Measurements from ENCODE around the gene KLHDC8A.
"Not testable (repeated sequence)": the region's sequence is repeated elsewhere in the genome, so short reads cannot be mapped to it uniquely, and the experiment has no call there.

Gene KLHDC8A

GRCh38 chr1:205298191-205298994 lies 58.3 kb downstream of the KLHDC8A start:
- DNase-seq (ENCODE audit: low read depth in 1 of 2, low spot score in 1 of 2), result no peak

- not testable (repeated sequence) for DNase-seq (ENCODE audit: low read depth in 1 of 2, low spot score in 1 of 2)
Measured at GRCh38 chr1:205297546-205298177, 59.1 kb downstream of the KLHDC8A start.

DNA sequence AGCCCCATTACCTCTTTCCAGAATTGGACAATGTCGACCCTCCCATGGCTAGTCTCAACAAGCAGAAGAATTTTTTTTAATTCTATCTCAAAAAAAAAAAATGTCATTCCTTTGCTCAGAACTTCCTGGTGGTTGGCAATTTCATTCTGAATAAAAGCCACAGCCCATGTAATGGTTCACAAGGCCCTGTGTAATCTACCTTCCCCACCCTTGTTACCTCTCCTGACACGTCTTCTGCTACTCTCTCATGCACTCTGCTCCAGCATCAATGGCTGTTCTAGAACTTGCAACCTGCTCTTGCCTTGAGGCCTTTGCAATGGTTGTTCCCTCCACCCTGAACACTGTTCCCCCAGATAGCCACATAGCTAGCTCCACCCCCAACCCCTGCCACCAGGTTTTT lies 60.6 kb downstream of the KLHDC8A start:
- DNase-seq (ENCODE audit: low read depth in 1 of 2, low spot score in 1 of 2), result no peak

DNA sequence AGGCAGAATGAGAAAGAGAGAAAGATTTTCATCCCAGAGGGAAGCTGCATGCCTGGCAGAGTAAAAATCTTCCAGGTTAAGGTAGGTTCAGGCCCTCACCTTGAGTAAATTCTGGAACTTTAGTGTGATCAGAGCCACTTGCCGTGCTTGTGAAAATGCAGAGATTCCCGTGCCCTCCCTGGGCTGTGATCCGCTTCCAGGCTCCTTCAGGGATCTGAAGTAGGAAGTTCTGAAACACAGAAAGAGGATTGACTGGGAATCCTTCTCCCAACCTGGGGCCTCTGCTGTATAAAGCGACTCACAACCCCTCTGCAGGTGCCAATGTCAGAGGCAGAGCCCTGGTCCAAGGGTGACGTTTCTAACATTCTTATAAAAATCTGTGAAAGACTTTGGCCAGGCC lies 61.8 kb downstream of the KLHDC8A start:
- DNase-seq (ENCODE audit: low read depth in 1 of 2, low spot score in 1 of 2), result no peak

GRCh38 chr1:205294175-205294917 lies 62.4 kb downstream of the KLHDC8A start:
- no peak for DNase-seq (ENCODE audit: low read depth in 1 of 2, low spot score in 1 of 2)

DNA sequence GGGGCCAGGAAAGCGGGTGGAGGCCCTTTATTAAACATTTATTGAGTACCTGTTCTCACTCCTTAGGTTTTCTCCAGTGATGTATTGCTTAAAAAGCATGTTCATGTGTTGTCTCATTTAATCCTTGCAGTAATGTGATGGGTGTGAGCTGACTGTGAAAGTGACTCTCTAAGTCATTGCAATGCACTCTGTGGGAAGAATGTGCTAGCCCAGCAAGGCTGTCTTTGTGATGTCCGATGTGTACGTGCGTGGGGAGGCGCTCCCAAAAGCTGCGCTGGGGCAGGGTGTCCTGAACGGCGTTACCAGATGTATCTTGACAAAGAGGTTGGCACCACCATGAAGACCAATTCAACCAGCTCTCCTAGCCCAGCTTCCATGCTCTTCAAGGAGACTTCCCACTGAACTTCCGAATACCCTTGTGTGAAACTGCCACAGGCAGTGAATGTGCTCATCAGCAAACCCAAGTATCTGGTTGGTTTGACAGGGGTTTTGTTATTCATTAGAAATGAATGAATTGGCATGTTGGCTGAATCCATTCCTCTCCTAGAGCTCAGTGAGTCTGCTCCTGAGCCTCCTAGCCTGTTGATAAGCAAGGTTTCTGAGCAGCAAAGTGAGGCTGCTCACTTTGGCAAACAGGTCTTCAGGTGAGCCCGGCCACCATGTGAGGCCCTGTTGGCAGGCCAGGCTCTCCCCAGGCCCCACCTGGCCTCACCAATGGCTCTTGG lies 63.2 kb downstream of the KLHDC8A start:
- DNase-seq (ENCODE audit: low read depth in 1 of 2, low spot score in 1 of 2), result no peak

- DNase-seq (ENCODE audit: low read depth in 1 of 2, low spot score in 1 of 2), result no peak
Measured at GRCh38 chr1:205291596-205291995, 65.1 kb downstream of the KLHDC8A start.

- DNase-seq (ENCODE audit: low read depth in 1 of 2, low spot score in 1 of 2), result peak; percentile 39 to 55
Measured at GRCh38 chr1:205287767-205288559, 68.8 kb downstream of the KLHDC8A start.

DNA sequence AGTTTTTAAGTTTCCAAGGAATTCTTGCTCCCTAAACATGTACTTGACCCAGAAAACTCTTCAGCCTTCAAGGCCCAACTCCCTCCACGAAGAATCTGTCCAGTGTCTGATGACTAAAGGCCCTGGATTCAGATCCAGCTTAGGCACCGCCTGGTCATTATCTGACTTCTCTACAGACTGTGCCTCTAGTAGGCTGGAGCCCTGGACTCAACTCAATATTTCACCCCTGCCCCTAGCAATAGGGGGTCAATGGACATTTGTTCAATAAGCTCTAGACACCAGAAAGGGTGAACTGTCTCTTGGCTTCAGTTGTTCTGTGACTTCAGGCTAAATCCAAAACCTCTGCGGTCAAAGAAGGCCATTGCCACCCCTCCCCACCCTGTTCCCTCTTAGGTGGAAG lies 69.6 kb downstream of the KLHDC8A start:
- DNase-seq (ENCODE audit: low read depth in 1 of 2, low spot score in 1 of 2), result no peak

- DNase-seq (ENCODE audit: low read depth in 1 of 2, low spot score in 1 of 2), result peak in 1 of 2 donors; percentile 30
Measured at GRCh38 chr1:205286335-205286950, 70.3 kb downstream of the KLHDC8A start.

Data from stimulated activated CD4-positive, alpha-beta T cell treated with anti-CD3 and anti-CD28 coated beads, Interleukin-15, amount 100 ng/mL, for 1 hour (primary cell).